ENCODE data around the gene GALNT18. TPM values are rescaled to one million over a fixed set of nuclear protein-coding genes. Genes with fewer than 3 reads are reported as not detected.

Gene GALNT18
- total and polyA plus RNA-seq, 2 of the 4 experiments (the other 2 are of a cell fraction) = 9.5 to 11.3 TPM

DNA sequence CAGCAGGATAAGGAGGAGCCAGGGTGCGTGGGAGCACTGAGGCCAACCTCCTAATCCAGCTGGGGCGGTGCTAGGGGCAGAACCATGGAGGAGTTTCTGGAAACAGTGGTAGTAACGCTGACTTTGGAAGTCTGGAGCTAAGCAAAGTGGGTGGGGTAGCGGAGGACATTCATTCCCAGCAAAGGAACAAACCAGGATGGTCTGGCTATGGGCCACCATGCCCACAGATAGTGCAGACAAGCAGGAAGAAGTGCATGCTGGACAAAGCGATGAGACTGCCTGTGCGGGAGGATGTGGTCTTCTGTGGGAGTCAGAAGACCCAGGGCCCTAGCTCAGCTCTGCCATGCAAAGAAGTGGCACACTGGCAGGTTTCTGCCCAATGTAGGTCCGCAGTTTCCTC lies 197.1 kb downstream of the GALNT18 start:
- no peaks in the 10 kb centered on the region for H3K27me3 ChIP-seq (ENCODE audit: control insufficient read depth, insufficient read depth, low read length)
- no peak overlapping the region for H4K5ac ChIP-seq (ENCODE audit: low read depth, low read length)
- 96% methylated on average over 4 of the region's 7 CpGs; no CpG with 5 or more reads in 1 of the 2 experiments for WGBS, 2 experiments (ENCODE audit: extremely low coverage in 2 of 2, insufficient read length in 1 of 2)
- no peak overlapping the region for H4K91ac ChIP-seq (ENCODE audit: insufficient read depth, low read depth, low read length)
- no peak overlapping the region for H2BK20ac ChIP-seq (ENCODE audit: low read depth, low read length)
- H3K9ac ChIP-seq (ENCODE audit: low read depth, low read length) = no peak overlapping the region
- H3K23ac ChIP-seq (ENCODE audit: low read depth, low read length) = no peak overlapping the region
- BruUV-seq (replicated peaks) = no TSS peak
- no peaks in the 10 kb centered on the region for H4K20me1 ChIP-seq (ENCODE audit: insufficient read depth, low read length)
- CTCF ChIA-PET = no interaction called here
- H2AFZ ChIP-seq (replicated peaks; ENCODE audit: low read length, poor library complexity) = no peak overlapping the region
- H3K36me3 ChIP-seq (ENCODE audit: control insufficient read depth, insufficient read depth, low read length) = no peaks in the 10 kb centered on the region
- TF ChIP-seq MXI1 (IDR thresholded peaks at IDR 0.05; ENCODE audit: borderline replicate concordance, low read depth, low read length) (no peak), CEBPB (IDR thresholded peaks at IDR 0.05; ENCODE audit: low read depth, low read length) (no peak), BHLHE40 (IDR thresholded peaks at IDR 0.05; ENCODE audit: low read depth, low read length) (no peak), CHD1 (IDR thresholded peaks at IDR 0.05; ENCODE audit: low read depth, low read length) (no peak), RAD21 (IDR thresholded peaks at IDR 0.05; ENCODE audit: low read length) (no peak), POLR2A (IDR thresholded peaks at IDR 0.05; ENCODE audit: low read depth, low read length) (no peak), SMC3 (IDR thresholded peaks at IDR 0.05; ENCODE audit: low read depth, low read length) (no peak), NFE2L2 (IDR thresholded peaks at IDR 0.05; ENCODE audit: low read depth, low read length) (no peak), MAFK (IDR thresholded peaks at IDR 0.05; ENCODE audit: low read depth, low read length) (no peak), RFX5 (IDR thresholded peaks at IDR 0.05; ENCODE audit: low read depth, low read length) (no peak)
- TF ChIP-seq, protein P1, sequence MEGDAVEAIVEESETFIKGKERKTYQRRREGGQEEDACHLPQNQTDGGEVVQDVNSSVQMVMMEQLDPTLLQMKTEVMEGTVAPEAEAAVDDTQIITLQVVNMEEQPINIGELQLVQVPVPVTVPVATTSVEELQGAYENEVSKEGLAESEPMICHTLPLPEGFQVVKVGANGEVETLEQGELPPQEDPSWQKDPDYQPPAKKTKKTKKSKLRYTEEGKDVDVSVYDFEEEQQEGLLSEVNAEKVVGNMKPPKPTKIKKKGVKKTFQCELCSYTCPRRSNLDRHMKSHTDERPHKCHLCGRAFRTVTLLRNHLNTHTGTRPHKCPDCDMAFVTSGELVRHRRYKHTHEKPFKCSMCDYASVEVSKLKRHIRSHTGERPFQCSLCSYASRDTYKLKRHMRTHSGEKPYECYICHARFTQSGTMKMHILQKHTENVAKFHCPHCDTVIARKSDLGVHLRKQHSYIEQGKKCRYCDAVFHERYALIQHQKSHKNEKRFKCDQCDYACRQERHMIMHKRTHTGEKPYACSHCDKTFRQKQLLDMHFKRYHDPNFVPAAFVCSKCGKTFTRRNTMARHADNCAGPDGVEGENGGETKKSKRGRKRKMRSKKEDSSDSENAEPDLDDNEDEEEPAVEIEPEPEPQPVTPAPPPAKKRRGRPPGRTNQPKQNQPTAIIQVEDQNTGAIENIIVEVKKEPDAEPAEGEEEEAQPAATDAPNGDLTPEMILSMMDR (conservative IDR thresholded peaks at IDR 0.05; ENCODE audit: low read depth, low read length) = no peak
- no peak overlapping the region for H2AK9ac ChIP-seq (replicated peaks; ENCODE audit: low read depth, low read length, poor library complexity)
- peaks cover 6% of the 10 kb centered on the region; the same call in 1 of the 2 replicates for H3K4me1 ChIP-seq (ENCODE audit: control insufficient read depth, insufficient read depth, low read length)
- in situ Hi-C loops (cut with MboI; ENCODE audit: low sequenced_read_pairs) = no loop called here
- dilution Hi-C loops (cut with HindIII; ENCODE audit: low sequenced_read_pairs, unreplicated experiment) = no loop called here
- no peak overlapping the region for H2BK5ac ChIP-seq (ENCODE audit: low read depth, low read length, poor library complexity, severe bottlenecking)
- no peaks in the 10 kb centered on the region for H3K79me1 ChIP-seq (ENCODE audit: low read depth in 1 of 2, low read length in 2 of 2)
- intact Hi-C loops (cut with micrococcal nuclease) = no loop called here
- H3K56ac ChIP-seq (ENCODE audit: extremely low read depth, insufficient read depth, low read length) = no peak overlapping the region
- H3K9me3 ChIP-seq (ENCODE audit: control insufficient read depth, insufficient read depth, low read length) = no peaks in the 10 kb centered on the region
- no peak overlapping the region for H2BK15ac ChIP-seq (ENCODE audit: low read depth, low read length)
- H3K14ac ChIP-seq (replicated peaks; ENCODE audit: low read depth, low read length) = no peak overlapping the region
- ATAC-seq (ENCODE audit: low read depth) = no peak
- H2AK5ac ChIP-seq (ENCODE audit: low read depth, low read length) = no peak overlapping the region
- POLR2A ChIA-PET (ENCODE audit: unreplicated experiment) = no interaction called here
- H3K27ac ChIP-seq (ENCODE audit: insufficient read depth, low read length) = no peak overlapping the region
- no peak overlapping the region for H3K4ac ChIP-seq (ENCODE audit: low read depth, low read length)
- DNase-seq = no peak
- no peak overlapping the region for H3K4me2 ChIP-seq (ENCODE audit: low read depth, low read length)
- no peak overlapping the region for H3K4me3 ChIP-seq (ENCODE audit: insufficient read depth, low read depth, low read length)
- no peak overlapping the region for H4K8ac ChIP-seq (ENCODE audit: low read depth in 2 of 2, low read length in 2 of 2)
- H3K18ac ChIP-seq (ENCODE audit: low read depth, low read length) = no peak overlapping the region
- H3K9me1 ChIP-seq (ENCODE audit: insufficient read depth, low read length) = no peaks in the 10 kb centered on the region
- H2BK120ac ChIP-seq (ENCODE audit: low read depth, low read length) = no peak overlapping the region

Data from IMR-90 (cell line).